HG02981 (cell line): Measurements from ENCODE around the gene PIWIL1.

ENCODE experiments used
- ATAC-seq: cut with Tn5 transposase; IDR thresholded peaks from one replicate; pipeline ENCODE4 v1.9.1; 2021; ENCODE audit warnings: mild to moderate bottlenecking, moderate library complexity; ENCODE audit not compliant: unreplicated experiment

PIWIL1 gene

GRCh38 chr12:130369816-130370215 is 32.1 kb downstream of the PIWIL1 start:
- ATAC-seq = no peak

GRCh38 chr12:130371296-130371695 is 33.6 kb downstream of the PIWIL1 start:
- ATAC-seq = no peak

- no peak for ATAC-seq
Observed at GRCh38 chr12:130372936-130373335, 35.2 kb downstream of the PIWIL1 start.

- ATAC-seq = no peak
Observed at GRCh38 chr12:130374083-130374482, 36.4 kb downstream of the PIWIL1 start.

GRCh38 chr12:130375296-130376287 is 37.9 kb downstream of the PIWIL1 start:
- no peak for ATAC-seq

- ATAC-seq = no peak
Observed at GRCh38 chr12:130382818-130383217, 45.1 kb downstream of the PIWIL1 start.

- ATAC-seq = no peak
Observed at GRCh38 chr12:130384234-130384633, 46.5 kb downstream of the PIWIL1 start.

- no peak for ATAC-seq
Observed at GRCh38 chr12:130385193-130385592, 47.5 kb downstream of the PIWIL1 start.

- no peak for ATAC-seq
Observed at GRCh38 chr12:130391186-130391585, 53.5 kb downstream of the PIWIL1 start.

GRCh38 chr12:130394906-130395305 is 57.2 kb downstream of the PIWIL1 start:
- no peak for ATAC-seq

- no peak for ATAC-seq
Observed at GRCh38 chr12:130396667-130397066, 59.0 kb downstream of the PIWIL1 start.

GRCh38 chr12:130398100-130398848 is 60.6 kb downstream of the PIWIL1 start:
- ATAC-seq = no peak

- no peak for ATAC-seq
Observed at GRCh38 chr12:130401703-130402102, 64.0 kb downstream of the PIWIL1 start.

GRCh38 chr12:130405332-130405731 is 67.6 kb downstream of the PIWIL1 start:
- ATAC-seq = no peak

GRCh38 chr12:130412384-130412783 is 74.7 kb downstream of the PIWIL1 start:
- no peak for ATAC-seq

GRCh38 chr12:130413909-130414308 is 76.2 kb downstream of the PIWIL1 start:
- ATAC-seq = no peak

- ATAC-seq = no peak
Observed at GRCh38 chr12:130414381-130414780, 76.7 kb downstream of the PIWIL1 start.

GRCh38 chr12:130418251-130418650 is 80.6 kb downstream of the PIWIL1 start:
- no peak for ATAC-seq

- no peak for ATAC-seq
Observed at GRCh38 chr12:130419116-130419515, 81.4 kb downstream of the PIWIL1 start.

- no peak for ATAC-seq
Observed at GRCh38 chr12:130420071-130420470, 82.4 kb downstream of the PIWIL1 start.

GRCh38 chr12:130421896-130422295 is 84.2 kb downstream of the PIWIL1 start:
- ATAC-seq = no peak
